GM23248 (cell line): ENCODE results near the gene KRT6B.

Experiments
- EZH2 ChIP-seq: fragments of 200-600 bp; sonication (generic); IDR thresholded peaks from 2 replicates; pipeline ENCODE4 v1.6.1; 2018; ENCODE audit warnings: antibody characterized with exemption, mild to moderate bottlenecking; ENCODE audit not compliant: insufficient read depth, poor library complexity, severe bottlenecking
- EZH2phosphoT487 ChIP-seq: fragments of 200-600 bp; sonication (generic); IDR thresholded peaks from 2 replicates; pipeline ENCODE4 v1.6.1; 2018; ENCODE audit warnings: antibody characterized with exemption, moderate library complexity, mild to moderate bottlenecking, low read depth; ENCODE audit not compliant: insufficient read depth

DNA sequence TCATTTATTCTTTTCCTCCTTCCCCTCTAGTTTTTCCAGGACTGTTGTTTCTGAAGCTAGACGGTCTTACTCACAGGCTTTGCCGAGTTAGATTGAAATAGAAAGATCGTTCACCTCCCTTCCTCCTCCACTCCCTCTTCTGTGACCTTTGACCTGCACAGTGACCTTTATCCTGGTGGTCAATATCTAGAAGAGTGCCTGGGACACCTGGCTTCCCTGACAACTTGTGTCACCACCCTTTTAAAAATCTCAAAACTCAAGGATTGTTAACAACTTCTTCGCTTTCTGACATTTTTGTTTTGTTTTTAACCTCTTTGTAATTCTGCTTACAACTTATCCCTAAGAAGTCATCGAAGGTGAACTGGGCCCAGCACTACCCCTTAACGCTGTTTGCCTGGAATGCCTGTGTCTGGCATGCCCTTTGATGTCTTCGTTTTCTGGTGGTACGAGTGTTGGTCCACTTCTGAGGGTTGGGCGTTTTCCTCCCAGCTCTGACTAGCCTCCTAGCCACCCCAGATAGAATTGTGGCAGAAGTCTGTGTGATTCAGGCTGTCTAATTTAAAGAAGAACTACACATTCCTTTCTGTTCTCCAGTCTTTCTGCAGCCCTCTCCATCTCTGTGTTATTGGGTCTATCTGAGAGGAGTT is 15.0 kb downstream of the KRT6B start:
- TF ChIP-seq EZH2 (no peak), EZH2phosphoT487 (no peak)
